Fibroblast of lung (primary cell): Measurements from ENCODE around the gene STRN3. TPM values are rescaled to one million over a fixed set of nuclear protein-coding genes. Genes with fewer than 3 reads are reported as not detected.

ENCODE experiments used
- DNase-seq, 2 donors: peaks; one replicate each; pipeline versions ENCODE4 v3.0.0 to v3.0.0-alpha.2; 2010; ENCODE audit warnings: low read depth in 2 of 2
- H2AFZ ChIP-seq: 2 replicates; pipeline ENCODE4 v1.5.1; 2012; ENCODE audit warnings: low read length, control low read depth, inconsistent platforms
- H3K27ac ChIP-seq: 2 replicates; pipeline ENCODE4 v1.5.1; 2011; ENCODE audit warnings: low read length, control low read depth; ENCODE audit not compliant: insufficient read depth
- H3K27me3 ChIP-seq: 2 replicates; pipeline ENCODE4 v1.5.1; 2011; ENCODE audit warnings: mild to moderate bottlenecking, low read length; ENCODE audit not compliant: control insufficient read depth, insufficient read depth
- H3K36me3 ChIP-seq: 2 replicates; pipeline ENCODE4 v1.5.1; 2011; ENCODE audit warnings: low read length; ENCODE audit not compliant: control insufficient read depth, insufficient read depth
- H3K4me1 ChIP-seq: 2 replicates; pipeline ENCODE4 v1.5.1; 2011; ENCODE audit warnings: low read length; ENCODE audit not compliant: control insufficient read depth, insufficient read depth; ENCODE audit errors: extremely low read depth
- H3K4me2 ChIP-seq: 2 replicates; pipeline ENCODE4 v1.5.1; 2011; ENCODE audit warnings: low read length, control low read depth; ENCODE audit not compliant: insufficient read depth; ENCODE audit errors: extremely low read depth
- H3K4me3 ChIP-seq, 4 experiments: fragments of 200-600 bp in 1 of 4; sonication (generic) in 1 of 4; replicated peaks in 1 of 4; 2 replicates each; pipeline ENCODE4 v1.5.1; 2011 to 2016; ENCODE audit warnings: low read length in 4 of 4, low read depth in 3 of 4, mild to moderate bottlenecking in 3 of 4, control low read depth in 2 of 4, inconsistent platforms in 1 of 4, mixed read lengths in 1 of 4; ENCODE audit not compliant: insufficient read depth in 1 of 4; ENCODE audit errors: control extremely low read depth in 1 of 4
- H3K79me2 ChIP-seq: 2 replicates; pipeline ENCODE4 v1.5.1; 2012; ENCODE audit warnings: mild to moderate bottlenecking, low read length, inconsistent platforms; ENCODE audit not compliant: control insufficient read depth, insufficient read depth
- H3K9ac ChIP-seq: 2 replicates; pipeline ENCODE4 v1.5.1; 2011; ENCODE audit warnings: mild to moderate bottlenecking, low read length, control low read depth; ENCODE audit not compliant: insufficient read depth
- H3K9me3 ChIP-seq: 2 replicates; pipeline ENCODE4 v1.5.1; 2012; ENCODE audit warnings: low read depth, low read length; ENCODE audit not compliant: control insufficient read depth, insufficient read depth
- H4K20me1 ChIP-seq: 2 replicates; pipeline ENCODE4 v1.5.1; 2011; ENCODE audit warnings: low read length; ENCODE audit not compliant: control insufficient read depth, insufficient read depth; ENCODE audit errors: extremely low read depth
- EZH2 ChIP-seq: IDR thresholded peaks from 2 replicates; pipeline ENCODE4 v1.5.1; 2012; ENCODE audit warnings: low read length, control low read depth, mild to moderate bottlenecking; ENCODE audit errors: missing control alignments
- polyA plus RNA-seq, 2 donors: library from polyadenylated mRNA; depleted of rRNA in 1 of 2; stranded (reverse) in 1 of 2; unstranded in 1 of 2; fragments of >200 nt; gene quantifications; 2 replicates each; pipeline ENCODE4 v1.2.1, GENCODE V29; 2011 to 2012; ENCODE audit warnings: missing spikeins in 1 of 2
- total RNA-seq: library from RNA; depleted of rRNA; stranded (reverse); fragments of >200 nt; gene quantifications from 2 replicates; pipeline ENCODE4 v1.2.1, GENCODE V29; 2014
- TF ChIP-seq, protein P1 (sequence below), 2 donors: IDR thresholded peaks in 1 of 2; conservative IDR thresholded peaks in 1 of 2; 1 replicate in 1 of 2; 2 replicates in 1 of 2; pipeline ENCODE4 v1.5.1; 2011 to 2012; ENCODE audit warnings: low read length in 2 of 2, control low read depth in 1 of 2, inconsistent platforms in 1 of 2, low read depth in 1 of 2, mild to moderate bottlenecking in 1 of 2

Gene STRN3
- total and polyA plus RNA-seq, 2 donors (not counting 1 experiment from before 2014, with no cell fraction given), result 42.0 to 88.2 TPM

GRCh38 chr14:30960216-30960615 lies 66.0 kb downstream of the STRN3 start:
- no peak overlapping the region for H3K4me3 ChIP-seq
- no peaks in the 10 kb centered on the region for H3K9me3 ChIP-seq
- H3K36me3 ChIP-seq, result no peaks in the 10 kb centered on the region
- peak in 1 of 2 donors; percentile 5 for DNase-seq
- TF ChIP-seq EZH2, result no peak
- TF ChIP-seq, protein P1, sequence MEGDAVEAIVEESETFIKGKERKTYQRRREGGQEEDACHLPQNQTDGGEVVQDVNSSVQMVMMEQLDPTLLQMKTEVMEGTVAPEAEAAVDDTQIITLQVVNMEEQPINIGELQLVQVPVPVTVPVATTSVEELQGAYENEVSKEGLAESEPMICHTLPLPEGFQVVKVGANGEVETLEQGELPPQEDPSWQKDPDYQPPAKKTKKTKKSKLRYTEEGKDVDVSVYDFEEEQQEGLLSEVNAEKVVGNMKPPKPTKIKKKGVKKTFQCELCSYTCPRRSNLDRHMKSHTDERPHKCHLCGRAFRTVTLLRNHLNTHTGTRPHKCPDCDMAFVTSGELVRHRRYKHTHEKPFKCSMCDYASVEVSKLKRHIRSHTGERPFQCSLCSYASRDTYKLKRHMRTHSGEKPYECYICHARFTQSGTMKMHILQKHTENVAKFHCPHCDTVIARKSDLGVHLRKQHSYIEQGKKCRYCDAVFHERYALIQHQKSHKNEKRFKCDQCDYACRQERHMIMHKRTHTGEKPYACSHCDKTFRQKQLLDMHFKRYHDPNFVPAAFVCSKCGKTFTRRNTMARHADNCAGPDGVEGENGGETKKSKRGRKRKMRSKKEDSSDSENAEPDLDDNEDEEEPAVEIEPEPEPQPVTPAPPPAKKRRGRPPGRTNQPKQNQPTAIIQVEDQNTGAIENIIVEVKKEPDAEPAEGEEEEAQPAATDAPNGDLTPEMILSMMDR (conservative IDR thresholded peaks at IDR 0.05 in 1 of 2, IDR thresholded peaks at IDR 0.05 in 1 of 2; ENCODE audit: low read depth in 1 of 2, low read length in 2 of 2), result no peak
- peaks cover 56% of the 10 kb centered on the region for H3K79me2 ChIP-seq
- H4K20me1 ChIP-seq, result no peaks in the 10 kb centered on the region
- H3K4me1 ChIP-seq, result no peaks in the 10 kb centered on the region
- H3K4me2 ChIP-seq, result no peak overlapping the region
- H3K27ac ChIP-seq, result no peak overlapping the region
- H3K27me3 ChIP-seq, result no peaks in the 10 kb centered on the region
- no peak overlapping the region for H2AFZ ChIP-seq
- no peak overlapping the region for H3K9ac ChIP-seq

- H2AFZ ChIP-seq, result no peak overlapping the region
- no peak overlapping the region for H3K27ac ChIP-seq
- H4K20me1 ChIP-seq, result no peaks in the 10 kb centered on the region
- H3K79me2 ChIP-seq, result peaks cover 51% of the 10 kb centered on the region
- TF ChIP-seq EZH2, result no peak
- TF ChIP-seq, protein P1 (conservative IDR thresholded peaks at IDR 0.05 in 1 of 2, IDR thresholded peaks at IDR 0.05 in 1 of 2; ENCODE audit: low read depth in 1 of 2, low read length in 2 of 2), result no peak
- no peaks in the 10 kb centered on the region for H3K36me3 ChIP-seq
- no peaks in the 10 kb centered on the region for H3K9me3 ChIP-seq
- DNase-seq, result no peak
- no peaks in the 10 kb centered on the region for H3K4me1 ChIP-seq
- no peak overlapping the region for H3K4me3 ChIP-seq
- no peak overlapping the region for H3K9ac ChIP-seq
- H3K4me2 ChIP-seq, result no peak overlapping the region
- H3K27me3 ChIP-seq, result no peaks in the 10 kb centered on the region
These were observed 67.4 kb downstream of the STRN3 start for GRCh38 chr14:30958555-30959407.

DNA sequence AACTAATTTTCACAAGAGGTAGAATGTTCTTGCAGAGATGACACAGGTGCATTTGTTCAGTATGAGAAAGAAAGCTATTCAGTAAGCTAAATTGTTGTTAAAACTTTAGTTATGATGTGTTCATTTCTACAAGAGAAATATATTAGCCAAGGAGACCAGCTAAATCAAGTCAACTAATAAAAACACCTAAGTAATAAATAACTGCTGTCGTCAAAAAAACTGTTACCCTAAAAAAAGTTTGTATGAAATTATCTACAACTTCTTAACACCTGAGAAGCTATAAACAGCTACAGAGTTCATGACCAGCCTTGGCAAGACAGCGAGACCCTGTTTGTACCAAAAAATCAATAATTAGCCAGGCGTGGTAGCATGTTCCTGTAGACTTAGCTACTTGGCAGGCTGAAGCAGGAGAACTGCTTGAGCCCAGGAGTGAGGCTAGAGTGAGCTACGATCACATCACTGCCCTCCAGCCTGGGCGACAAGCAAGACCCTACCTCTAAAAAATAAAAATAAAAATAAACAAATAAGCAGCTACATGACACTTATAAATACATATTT lies 68.3 kb downstream of the STRN3 start:
- no peak for TF ChIP-seq EZH2
- Histone ChIP-seq H3K4me3 (no peak overlapping the region), H3K79me2 (peaks cover 47% of the 10 kb centered on the region), H4K20me1 (no peaks in the 10 kb centered on the region), H3K9ac (no peak overlapping the region), H2AFZ (no peak overlapping the region), H3K9me3 (no peaks in the 10 kb centered on the region), H3K36me3 (no peaks in the 10 kb centered on the region), H3K4me1 (no peaks in the 10 kb centered on the region), H3K27ac (no peak overlapping the region), H3K27me3 (no peaks in the 10 kb centered on the region), H3K4me2 (no peak overlapping the region)
- DNase-seq, result no peak
